K562 (cell line): Measurements from ENCODE around the gene ATAD3C. TPM values are rescaled to one million over a fixed set of nuclear protein-coding genes. Genes with fewer than 3 reads are reported as not detected.
"Not testable (repeated sequence)": the region's sequence is repeated elsewhere in the genome, so short reads cannot be mapped to it uniquely, and the experiment has no call there.

ENCODE experiments used
- ATAC-seq: fragments of 200-7000 bp; cut with Tn5 transposase; 3 replicates; pipeline ENCODE4 v1.9.1; 2020; ENCODE audit warnings: moderate library complexity
- BruUV-seq: library from RNA; stranded (reverse); fragments of 400-500 nt; replicated peaks from 2 replicates; lab custom pipeline; 2021; lab: Mats Ljungman, UMichigan
- CTCF ChIA-PET: fragments of 300-600 bp; formaldehyde crosslinking; extraction: SDS; loops from one replicate; lab custom pipeline; 2021; ENCODE audit warnings: low intra/inter-chr PET ratio; lab: Yijun Ruan, JAX
- POLR2A ChIA-PET: fragments of 300-600, 350-650 bp; sonication (Branson Sonifier 250); formaldehyde crosslinking; extraction: SDS; loops from one replicate; lab custom pipeline; 2021; ENCODE audit warnings: antibody characterized with exemption, inconsistent platforms; lab: Yijun Ruan, JAX
- DNase-seq, 4 experiments: peaks; one replicate each; pipeline versions ENCODE4 v3.0.0 to v3.0.0-alpha.2; 2011 to 2018; ENCODE audit warnings: low spot score in 3 of 4, mixed read lengths in 3 of 4; ENCODE audit errors: extremely low read depth in 1 of 4
- FAIRE-seq: peaks from 2 replicates; lab custom pipeline; 2011; peaks lifted over from hg19 to GRCh38; lab: Jason Lieb, UNC
- H2AFZ ChIP-seq: 2 replicates; pipeline ENCODE4 v1.6.0; 2011; ENCODE audit warnings: low read depth, low read length, control low read depth, inconsistent platforms
- H3K27ac ChIP-seq: fragments of 200-600 bp; 3 replicates; pipeline ENCODE4 v1.8.0; 2011; ENCODE audit warnings: low read depth, mild to moderate bottlenecking, control low read depth, inconsistent platforms, low read length, moderate library complexity, mixed read lengths; ENCODE audit errors: extremely low read depth
- H3K27me3 ChIP-seq, 2 experiments: fragments of 300-600 bp in 1 of 2; 2 replicates in 1 of 2; 3 replicates in 1 of 2; pipeline versions ENCODE4 v1.6.0 to v1.8.0; 2011; ENCODE audit warnings: inconsistent platforms in 2 of 2, low read length in 2 of 2, mild to moderate bottlenecking in 1 of 2, mixed read lengths in 1 of 2, moderate library complexity in 1 of 2; ENCODE audit not compliant: control insufficient read depth in 2 of 2, insufficient read depth in 2 of 2
- H3K36me3 ChIP-seq: fragments of 300-600 bp; 3 replicates; pipeline ENCODE4 v1.8.0; 2011; ENCODE audit warnings: mild to moderate bottlenecking, low read length, inconsistent platforms; ENCODE audit not compliant: control insufficient read depth, insufficient read depth
- H3K4me1 ChIP-seq, 2 experiments: fragments of 200-600 bp in 1 of 2; replicated peaks in 1 of 2; 2 replicates in 1 of 2; 3 replicates in 1 of 2; pipeline versions ENCODE4 v1.5.1 to v1.8.0; 2011; ENCODE audit warnings: inconsistent platforms in 2 of 2, low read length in 2 of 2, mild to moderate bottlenecking in 1 of 2, mixed read lengths in 1 of 2, moderate library complexity in 1 of 2; ENCODE audit not compliant: control insufficient read depth in 2 of 2, insufficient read depth in 2 of 2
- H3K4me2 ChIP-seq: 2 replicates; pipeline ENCODE4 v1.6.1; 2011; ENCODE audit warnings: low read length, control low read depth, inconsistent platforms, mixed read lengths; ENCODE audit not compliant: insufficient read depth
- H3K4me3 ChIP-seq: fragments of 200-600 bp; sonication (generic), shearing (Covaris generic); 2 replicates; pipeline ENCODE4 v1.5.1; 2016; ENCODE audit warnings: control low read depth, inconsistent platforms
- H3K79me2 ChIP-seq: fragments of 200-600 bp; 3 replicates; pipeline ENCODE4 v1.8.0; 2011; ENCODE audit warnings: low read length, inconsistent platforms; ENCODE audit not compliant: control insufficient read depth, insufficient read depth
- H3K9ac ChIP-seq, 2 experiments: 2 replicates each; pipeline versions ENCODE4 v1.6.0 to v1.6.1; 2011; ENCODE audit warnings: low read depth in 2 of 2, low read length in 2 of 2, control low read depth in 1 of 2, inconsistent platforms in 1 of 2, mild to moderate bottlenecking in 1 of 2, mixed read lengths in 1 of 2; ENCODE audit not compliant: insufficient read depth in 1 of 2
- H3K9me1 ChIP-seq: one replicate; pipeline ENCODE4 v1.6.0; 2011; ENCODE audit warnings: inconsistent platforms, mild to moderate bottlenecking, low read length, moderate library complexity; ENCODE audit not compliant: control insufficient read depth, insufficient read depth
- H3K9me3 ChIP-seq: replicated peaks from 2 replicates; pipeline ENCODE4 v1.5.1; 2011; ENCODE audit warnings: low read depth, low read length, inconsistent platforms; ENCODE audit not compliant: control insufficient read depth, insufficient read depth
- H4K20me1 ChIP-seq: replicated peaks from 2 replicates; pipeline ENCODE4 v1.6.1; 2011; ENCODE audit warnings: low read length, inconsistent platforms, mixed read lengths; ENCODE audit not compliant: control insufficient read depth, insufficient read depth
- ZBTB17 ChIP-seq: fragments of 450-650 bp; formaldehyde crosslinking; IDR thresholded peaks from 2 replicates; pipeline ENCODE4 v1.4.0; 2020; ENCODE audit warnings: mild to moderate bottlenecking
- whole genome bisulfite sequencing: fragments of 100-300 bp; shearing (Covaris generic); methylation state at CpG from one replicate; pipeline ENCODE4 v1.1.6; 2016; ENCODE audit warnings: low coverage, mixed read lengths; ENCODE audit not compliant: insufficient coverage; ENCODE audit errors: missing lambda C conversion rate; 5-methylcytosine and 5-hydroxymethylcytosine counted together
- in situ Hi-C: fragments of 300-500 bp; cut with MboI; formaldehyde crosslinking; loops from 4 replicates; pipeline ENCODE4 v1.15.0; 2018; ENCODE audit warnings: inconsistent platforms, mixed read lengths
- intact Hi-C: fragments of 100-400 bp; cut with micrococcal nuclease; formaldehyde crosslinking; loops from 2 replicates; pipeline ENCODE4 v1.14.2; 2022
- polyA plus RNA-seq, 8 experiments: library from polyadenylated mRNA; depleted of rRNA in 4 of 8; stranded (reverse) in 5 of 8; unstranded in 3 of 8; fragments of >200 nt; fragmentation: Nextera tagmentation in 2 of 8; fragmentation: Illumina TruSeq in 1 of 8; extraction: Ambion mirVana in 2 of 8; extraction: Trizol in 1 of 8; gene quantifications; 2 replicates each; pipeline versions ENCODE4 v1.2.1 to v1.2.3, GENCODE V29; 2011 to 2014; ENCODE audit warnings: inconsistent platforms in 1 of 8, missing spikeins in 1 of 8
- total RNA-seq, 7 experiments: library from RNA; depleted of rRNA in 6 of 7; stranded (reverse); fragments of >200 nt in 6 of 7; fragmentation: Illumina TruSeq in 2 of 7; extraction: Trizol in 2 of 7; gene quantifications; 2 replicates each; pipeline versions ENCODE4 v1.2.1 to v1.2.3, GENCODE V29; 2011 to 2021; ENCODE audit warnings: low replicate concordance in 1 of 7
- TF ChIP-seq, protein P1 (sequence below): fragments of 200-800 bp; sonication (Bioruptor generic); IDR thresholded peaks from 2 replicates; pipeline ENCODE4 v1.6.1; 2016; ENCODE audit warnings: missing genetic modification characterization, missing compliant biosample characterization
- TF ChIP-seq, protein P2 (sequence below), 2 experiments: IDR thresholded peaks in 1 of 2; conservative IDR thresholded peaks in 1 of 2; 2 replicates each; pipeline ENCODE4 v1.6.1; 2016; ENCODE audit warnings: low read depth in 2 of 2, mild to moderate bottlenecking in 1 of 2, missing compliant biosample characterization in 1 of 2, missing genetic modification characterization in 1 of 2, moderate library complexity in 1 of 2

ATAD3C gene
- total and polyA plus RNA-seq, 9 of the 15 experiments (the other 6 are each of a cell fraction or from before 2014, with no cell fraction given): 0.03 to 0.18 TPM; not detected in 7

DNA sequence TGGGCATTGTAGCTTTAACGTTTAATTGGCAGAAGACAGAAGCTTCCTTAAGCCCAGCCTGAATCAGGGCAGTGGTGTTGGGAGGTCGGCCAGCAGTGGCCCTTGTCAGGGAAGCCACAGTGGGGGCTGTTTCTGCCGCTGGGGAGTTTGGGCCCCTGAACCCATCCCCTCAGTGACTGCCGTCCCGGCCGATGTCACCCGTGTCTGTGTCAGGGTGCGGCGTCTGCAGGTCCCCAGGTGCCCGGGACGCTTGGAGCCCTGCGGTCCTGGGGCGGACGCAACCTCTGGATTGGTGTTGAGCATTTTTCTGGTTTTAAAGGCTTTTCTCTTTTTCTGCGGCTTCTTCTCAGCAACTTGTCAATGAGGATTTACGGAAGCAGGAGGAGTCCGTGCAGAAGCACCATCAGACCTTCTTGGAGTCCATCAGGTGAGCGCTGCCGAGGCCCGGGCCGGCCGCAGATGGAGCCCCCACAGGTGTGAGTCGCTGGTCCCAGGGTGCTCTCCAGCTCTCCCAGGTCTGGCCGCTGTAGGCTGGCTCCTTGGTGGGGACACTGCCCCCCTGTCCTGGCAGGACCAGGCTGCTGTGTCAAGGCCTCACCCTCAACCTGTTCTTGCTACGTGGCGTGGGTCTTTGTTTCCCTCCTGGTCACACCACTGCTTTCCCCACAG, 2.3 kb downstream of the ATAD3C start (continued):
- TF ChIP-seq, protein P1, sequence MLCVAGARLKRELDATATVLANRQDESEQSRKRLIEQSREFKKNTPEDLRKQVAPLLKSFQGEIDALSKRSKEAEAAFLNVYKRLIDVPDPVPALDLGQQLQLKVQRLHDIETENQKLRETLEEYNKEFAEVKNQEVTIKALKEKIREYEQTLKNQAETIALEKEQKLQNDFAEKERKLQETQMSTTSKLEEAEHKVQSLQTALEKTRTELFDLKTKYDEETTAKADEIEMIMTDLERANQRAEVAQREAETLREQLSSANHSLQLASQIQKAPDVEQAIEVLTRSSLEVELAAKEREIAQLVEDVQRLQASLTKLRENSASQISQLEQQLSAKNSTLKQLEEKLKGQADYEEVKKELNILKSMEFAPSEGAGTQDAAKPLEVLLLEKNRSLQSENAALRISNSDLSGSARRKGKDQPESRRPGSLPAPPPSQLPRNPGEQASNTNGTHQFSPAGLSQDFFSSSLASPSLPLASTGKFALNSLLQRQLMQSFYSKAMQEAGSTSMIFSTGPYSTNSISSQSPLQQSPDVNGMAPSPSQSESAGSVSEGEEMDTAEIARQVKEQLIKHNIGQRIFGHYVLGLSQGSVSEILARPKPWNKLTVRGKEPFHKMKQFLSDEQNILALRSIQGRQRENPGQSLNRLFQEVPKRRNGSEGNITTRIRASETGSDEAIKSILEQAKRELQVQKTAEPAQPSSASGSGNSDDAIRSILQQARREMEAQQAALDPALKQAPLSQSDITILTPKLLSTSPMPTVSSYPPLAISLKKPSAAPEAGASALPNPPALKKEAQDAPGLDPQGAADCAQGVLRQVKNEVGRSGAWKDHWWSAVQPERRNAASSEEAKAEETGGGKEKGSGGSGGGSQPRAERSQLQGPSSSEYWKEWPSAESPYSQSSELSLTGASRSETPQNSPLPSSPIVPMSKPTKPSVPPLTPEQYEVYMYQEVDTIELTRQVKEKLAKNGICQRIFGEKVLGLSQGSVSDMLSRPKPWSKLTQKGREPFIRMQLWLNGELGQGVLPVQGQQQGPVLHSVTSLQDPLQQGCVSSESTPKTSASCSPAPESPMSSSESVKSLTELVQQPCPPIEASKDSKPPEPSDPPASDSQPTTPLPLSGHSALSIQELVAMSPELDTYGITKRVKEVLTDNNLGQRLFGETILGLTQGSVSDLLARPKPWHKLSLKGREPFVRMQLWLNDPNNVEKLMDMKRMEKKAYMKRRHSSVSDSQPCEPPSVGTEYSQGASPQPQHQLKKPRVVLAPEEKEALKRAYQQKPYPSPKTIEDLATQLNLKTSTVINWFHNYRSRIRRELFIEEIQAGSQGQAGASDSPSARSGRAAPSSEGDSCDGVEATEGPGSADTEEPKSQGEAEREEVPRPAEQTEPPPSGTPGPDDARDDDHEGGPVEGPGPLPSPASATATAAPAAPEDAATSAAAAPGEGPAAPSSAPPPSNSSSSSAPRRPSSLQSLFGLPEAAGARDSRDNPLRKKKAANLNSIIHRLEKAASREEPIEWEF (CRISPR knock-in tag): no peak
- no peak for TF ChIP-seq ZBTB17 (CRISPR knock-in tag)
- TF ChIP-seq, protein P2, sequence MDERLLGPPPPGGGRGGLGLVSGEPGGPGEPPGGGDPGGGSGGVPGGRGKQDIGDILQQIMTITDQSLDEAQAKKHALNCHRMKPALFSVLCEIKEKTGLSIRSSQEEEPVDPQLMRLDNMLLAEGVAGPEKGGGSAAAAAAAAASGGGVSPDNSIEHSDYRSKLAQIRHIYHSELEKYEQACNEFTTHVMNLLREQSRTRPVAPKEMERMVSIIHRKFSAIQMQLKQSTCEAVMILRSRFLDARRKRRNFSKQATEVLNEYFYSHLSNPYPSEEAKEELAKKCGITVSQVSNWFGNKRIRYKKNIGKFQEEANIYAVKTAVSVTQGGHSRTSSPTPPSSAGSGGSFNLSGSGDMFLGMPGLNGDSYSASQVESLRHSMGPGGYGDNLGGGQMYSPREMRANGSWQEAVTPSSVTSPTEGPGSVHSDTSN (CRISPR knock-in tag; IDR thresholded peaks at IDR 0.05; ENCODE audit: low read depth): no peak
- TF ChIP-seq, protein P2 (tag; conservative IDR thresholded peaks at IDR 0.05; ENCODE audit: low read depth): no peak

DNA sequence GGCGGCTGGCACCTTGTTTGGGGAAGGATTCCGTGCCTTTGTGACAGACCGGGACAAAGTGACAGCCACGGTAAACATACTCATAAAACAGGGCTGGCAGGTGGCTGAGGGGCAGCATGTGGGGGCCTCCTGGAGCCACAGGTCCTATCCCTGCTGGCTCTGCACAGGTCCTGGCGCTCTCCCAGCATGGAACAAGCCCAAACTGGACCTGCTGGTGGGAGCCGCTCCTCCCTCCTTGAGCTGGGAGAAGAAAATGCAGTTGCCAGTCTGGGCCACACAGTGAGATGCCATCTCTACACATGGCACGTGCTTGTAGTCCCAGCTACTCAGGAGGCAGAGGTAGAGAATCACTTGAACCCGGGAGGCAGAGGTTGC, 2.9 kb downstream of the ATAD3C start:
- POLR2A ChIA-PET: interaction anchor here (0.5 to 0.7 kb wide), 3 partner anchors 15 to 180 kb away, joined by 3 read pairs; no protein-coding TSS in a partner anchor
- WGBS: 27% methylated on average over 8 of the region's 8 CpGs
- H3K27ac ChIP-seq, H3K4me2 ChIP-seq, H3K79me2 ChIP-seq, ATAC-seq, in situ Hi-C loops, BruUV-seq, FAIRE-seq, intact Hi-C loops, H4K20me1 ChIP-seq, H3K27me3 ChIP-seq, H3K4me3 ChIP-seq, DNase-seq, H3K9me3 ChIP-seq, H3K9ac ChIP-seq, H3K36me3 ChIP-seq, H3K9me1 ChIP-seq, CTCF ChIA-PET, H2AFZ ChIP-seq: not testable (repeated sequence)
- H3K4me1 ChIP-seq: peaks cover 0 to 31% of the 10 kb centered on the region in 2 experiments; a peak in 3 of 5 replicates
